Sigmoid colon (tissue), 3 donors: Measurements from ENCODE around the gene SPATA24.

ENCODE experiments used
- CTCF ChIP-seq, 4 experiments: fragments of 450-650 bp in 3 of 4; fragments of 200-600 bp in 1 of 4; IDR thresholded peaks; one replicate each; pipeline ENCODE4 v1.5.1; 2016 to 2019; ENCODE audit warnings: antibody characterized with exemption in 4 of 4, mild to moderate bottlenecking in 3 of 4, moderate library complexity in 2 of 4
- POLR2A ChIP-seq, 2 donors: fragments of 450-650 bp; IDR thresholded peaks; one replicate each; pipeline ENCODE4 v1.6.1; 2016; ENCODE audit warnings: antibody characterized with exemption in 2 of 2, mild to moderate bottlenecking in 2 of 2, moderate library complexity in 2 of 2

DNA sequence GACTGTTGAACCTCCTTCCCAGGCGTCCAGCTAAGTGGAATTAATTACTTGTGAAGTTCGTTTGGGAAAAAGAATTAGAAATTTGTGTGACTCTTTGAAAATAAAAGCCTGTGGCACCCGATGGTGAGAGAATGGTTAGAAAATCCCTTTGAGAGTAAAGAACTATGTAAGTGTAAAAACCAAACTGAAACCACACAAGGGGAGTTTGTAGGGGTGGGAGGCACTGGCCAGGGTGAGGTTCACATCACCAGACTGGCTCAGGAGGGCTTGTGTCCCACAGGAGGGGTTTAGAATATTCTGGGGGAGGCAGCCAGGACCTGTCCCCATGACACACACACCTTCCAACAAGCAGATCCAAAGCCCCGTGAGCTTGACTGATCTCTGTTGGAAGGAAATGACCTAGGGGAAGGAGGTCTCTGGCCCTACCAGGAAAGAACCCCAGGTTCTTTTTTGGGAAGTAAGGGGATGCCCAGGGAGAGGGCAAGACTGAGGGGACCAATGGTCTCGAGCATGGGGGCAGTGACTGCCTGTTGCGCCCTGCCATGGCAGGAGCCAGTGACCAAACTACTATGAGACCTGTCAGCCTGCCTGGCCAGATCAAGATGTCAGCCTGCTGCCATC lies 4.3 kb downstream of the SPATA24 start:
- no peak for TF ChIP-seq CTCF (IDR thresholded peaks at IDR 0.05)
- TF ChIP-seq POLR2A (IDR thresholded peaks at IDR 0.05): no peak
